GM19468 (cell line): Measurements from ENCODE around the gene RPA3.

Experiments used
- ATAC-seq: cut with Tn5 transposase; IDR thresholded peaks from one replicate; pipeline ENCODE4 v1.9.1; 2021; ENCODE audit warnings: mild to moderate bottlenecking, moderate library complexity, moderate number of reproducible peaks; ENCODE audit not compliant: unreplicated experiment; ENCODE audit errors: extremely low read depth

The RPA3 gene

GRCh38 chr7:7736671-7737070, 18.3 kb upstream of the RPA3 start:
- no peak for ATAC-seq

GRCh38 chr7:7732621-7733281, 14.3 kb upstream of the RPA3 start:
- ATAC-seq = no peak

- no peak for ATAC-seq
These were observed 13.3 kb upstream of the RPA3 start for GRCh38 chr7:7731732-7732131.

GRCh38 chr7:7720750-7721621, 2.6 kb upstream of the RPA3 start:
- ATAC-seq = no peak

- no peak for ATAC-seq
These were observed 1.8 kb upstream of the RPA3 start for GRCh38 chr7:7720193-7720592.

GRCh38 chr7:7719236-7719635, 829 bp upstream of the RPA3 start:
- peak; percentile 86 for ATAC-seq

- no peak for ATAC-seq
These were observed 4.7 kb downstream of the RPA3 start for GRCh38 chr7:7713730-7714129.

GRCh38 chr7:7710469-7710868, 7.9 kb downstream of the RPA3 start:
- ATAC-seq = no peak

- no peak for ATAC-seq
These were observed 9.1 kb downstream of the RPA3 start for GRCh38 chr7:7709291-7709690.

- no peak for ATAC-seq
These were observed 10.6 kb downstream of the RPA3 start for GRCh38 chr7:7707806-7708205.

GRCh38 chr7:7707246-7707645, 11.2 kb downstream of the RPA3 start:
- no peak for ATAC-seq

GRCh38 chr7:7706556-7707172, 11.7 kb downstream of the RPA3 start:
- no peak for ATAC-seq

- no peak for ATAC-seq
These were observed 12.3 kb downstream of the RPA3 start for GRCh38 chr7:7706101-7706511.

GRCh38 chr7:7705318-7705717, 13.1 kb downstream of the RPA3 start:
- no peak for ATAC-seq

- ATAC-seq = no peak
These were observed 13.5 kb downstream of the RPA3 start for GRCh38 chr7:7704867-7705266.

- ATAC-seq = no peak
These were observed 15.0 kb downstream of the RPA3 start for GRCh38 chr7:7703427-7703826.

- no peak for ATAC-seq
These were observed 15.6 kb downstream of the RPA3 start for GRCh38 chr7:7702826-7703225.

GRCh38 chr7:7701527-7701926, 16.9 kb downstream of the RPA3 start:
- ATAC-seq = no peak

- ATAC-seq = no peak
These were observed 18.4 kb downstream of the RPA3 start for GRCh38 chr7:7699970-7700369.

- ATAC-seq = no peak
These were observed 19.0 kb downstream of the RPA3 start for GRCh38 chr7:7699380-7699779.

- ATAC-seq = no peak
These were observed 19.5 kb downstream of the RPA3 start for GRCh38 chr7:7698930-7699329.
